ENCODE measurements around the gene OOSP4A. TPM values are rescaled to one million over a fixed set of nuclear protein-coding genes. Genes with fewer than 3 reads are reported as not detected.

Gene OOSP4A
- total RNA-seq, 4 donors from 2014 or later = not detected

DNA sequence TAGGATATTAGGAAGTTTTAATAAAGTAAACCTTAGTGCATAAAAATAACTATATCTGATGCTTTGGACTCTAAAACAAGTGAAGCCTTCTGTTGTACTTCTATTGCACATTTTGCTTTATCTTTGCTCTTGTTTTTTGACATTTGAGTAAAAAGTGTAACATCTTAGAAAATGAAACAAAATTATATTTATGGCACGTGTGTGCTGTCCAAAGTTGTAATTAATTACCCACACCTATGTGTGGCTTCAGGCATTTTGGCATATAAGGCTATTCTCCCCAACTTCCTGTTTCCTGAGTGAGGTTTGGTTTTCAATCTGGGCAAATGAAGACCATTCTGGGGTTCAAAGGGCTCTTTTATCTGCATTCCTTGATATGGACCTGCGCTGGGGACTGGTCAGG is 25.7 kb upstream of the OOSP4A start, which contains the start of gene OOSP1:
TSS of gene OOSP1 (plus strand) at position 301 of the 400 bp plus-strand sequence. CDS start at position 324, 23 bp downstream.
- Histone ChIP-seq H3K9me3 (no peaks in the 10 kb centered on the region), H3K4me1 (no peaks in the 10 kb centered on the region), H3K4me3 (no peak within 1 kb of the TSS), H3K27me3 (no peaks in the 10 kb centered on the region), H3K27ac (no peak within 1 kb of the TSS), H3K36me3 (no peaks in the 10 kb centered on the region)
- DNase-seq (ENCODE audit: low spot score in 2 of 2) = no peak
- TF ChIP-seq, protein P1, sequence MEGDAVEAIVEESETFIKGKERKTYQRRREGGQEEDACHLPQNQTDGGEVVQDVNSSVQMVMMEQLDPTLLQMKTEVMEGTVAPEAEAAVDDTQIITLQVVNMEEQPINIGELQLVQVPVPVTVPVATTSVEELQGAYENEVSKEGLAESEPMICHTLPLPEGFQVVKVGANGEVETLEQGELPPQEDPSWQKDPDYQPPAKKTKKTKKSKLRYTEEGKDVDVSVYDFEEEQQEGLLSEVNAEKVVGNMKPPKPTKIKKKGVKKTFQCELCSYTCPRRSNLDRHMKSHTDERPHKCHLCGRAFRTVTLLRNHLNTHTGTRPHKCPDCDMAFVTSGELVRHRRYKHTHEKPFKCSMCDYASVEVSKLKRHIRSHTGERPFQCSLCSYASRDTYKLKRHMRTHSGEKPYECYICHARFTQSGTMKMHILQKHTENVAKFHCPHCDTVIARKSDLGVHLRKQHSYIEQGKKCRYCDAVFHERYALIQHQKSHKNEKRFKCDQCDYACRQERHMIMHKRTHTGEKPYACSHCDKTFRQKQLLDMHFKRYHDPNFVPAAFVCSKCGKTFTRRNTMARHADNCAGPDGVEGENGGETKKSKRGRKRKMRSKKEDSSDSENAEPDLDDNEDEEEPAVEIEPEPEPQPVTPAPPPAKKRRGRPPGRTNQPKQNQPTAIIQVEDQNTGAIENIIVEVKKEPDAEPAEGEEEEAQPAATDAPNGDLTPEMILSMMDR (IDR thresholded peaks at IDR 0.05) = no peak
- TF ChIP-seq EP300 (IDR thresholded peaks at IDR 0.05) (no peak), POLR2A (IDR thresholded peaks at IDR 0.05) (no peak)
- 59 to 64% methylated on average over 2 of the region's 2 CpGs for WGBS, 2 donors

DNA sequence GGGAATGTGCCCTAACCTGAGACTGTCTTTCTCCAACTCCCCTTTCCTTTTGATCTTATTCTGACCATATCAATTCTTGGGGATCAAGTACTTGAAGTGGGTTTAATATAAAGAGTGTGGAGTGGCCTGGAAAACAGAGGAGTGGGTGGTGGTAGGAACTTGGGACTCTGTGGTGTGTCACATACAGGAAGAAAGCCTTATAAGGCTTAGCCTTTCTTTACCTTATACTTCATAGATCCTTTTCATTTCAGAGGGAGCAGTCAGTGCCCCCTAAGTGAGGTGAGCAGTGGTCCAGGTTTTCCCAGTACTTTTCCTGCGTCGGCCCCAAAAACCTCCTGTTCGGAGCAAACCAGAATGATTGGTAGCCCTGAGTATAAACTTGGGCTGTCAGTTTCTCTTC is 25.1 kb upstream of the OOSP4A start:
- no peak overlapping the region for H3K27ac ChIP-seq
- H3K9me3 ChIP-seq = no peaks in the 10 kb centered on the region
- no peaks in the 10 kb centered on the region for H3K27me3 ChIP-seq
- no peaks in the 10 kb centered on the region for H3K4me1 ChIP-seq
- no peaks in the 10 kb centered on the region for H3K36me3 ChIP-seq
- no peak for DNase-seq (ENCODE audit: low spot score in 2 of 2)
- TF ChIP-seq EP300 (IDR thresholded peaks at IDR 0.05) = no peak
- TF ChIP-seq POLR2A (IDR thresholded peaks at IDR 0.05) = no peak
- TF ChIP-seq, protein P1 (IDR thresholded peaks at IDR 0.05) = no peak
- WGBS, 2 donors = 95 to 96% methylated on average over 3 of the region's 3 CpGs
- H3K4me3 ChIP-seq = no peak overlapping the region

DNA sequence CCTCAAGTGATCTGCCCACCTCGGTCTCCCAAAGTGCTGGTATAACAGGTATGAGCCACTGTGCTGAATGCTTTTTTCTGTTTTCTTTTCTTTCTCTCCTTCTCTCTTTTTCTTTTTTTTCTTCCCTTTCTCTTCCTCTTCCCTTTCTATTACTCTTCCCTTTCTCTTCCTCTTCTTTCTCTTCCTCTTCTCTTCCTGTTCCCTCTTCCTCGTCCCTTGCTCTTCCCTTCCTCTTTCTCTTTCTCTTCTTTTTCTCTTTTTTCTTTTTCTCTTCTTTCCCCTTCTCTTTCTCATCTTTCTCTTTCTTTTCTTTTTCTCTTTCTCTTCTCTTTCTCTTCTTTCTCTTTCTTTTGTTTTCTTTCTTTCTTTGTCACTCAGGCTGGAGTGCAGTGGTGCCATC is 24.4 kb upstream of the OOSP4A start:
- Histone ChIP-seq H3K27me3 (no peaks in the 10 kb centered on the region), H3K36me3 (no peaks in the 10 kb centered on the region), H3K4me3 (no peak overlapping the region), H3K9me3 (no peaks in the 10 kb centered on the region), H3K27ac (no peak overlapping the region), H3K4me1 (no peaks in the 10 kb centered on the region)
- DNase-seq (ENCODE audit: low spot score in 2 of 2) = no peak
- WGBS, 2 donors = 81 to 85% methylated on average over 2 of the region's 2 CpGs
- TF ChIP-seq EP300 (IDR thresholded peaks at IDR 0.05) (no peak), POLR2A (IDR thresholded peaks at IDR 0.05) (no peak)

DNA sequence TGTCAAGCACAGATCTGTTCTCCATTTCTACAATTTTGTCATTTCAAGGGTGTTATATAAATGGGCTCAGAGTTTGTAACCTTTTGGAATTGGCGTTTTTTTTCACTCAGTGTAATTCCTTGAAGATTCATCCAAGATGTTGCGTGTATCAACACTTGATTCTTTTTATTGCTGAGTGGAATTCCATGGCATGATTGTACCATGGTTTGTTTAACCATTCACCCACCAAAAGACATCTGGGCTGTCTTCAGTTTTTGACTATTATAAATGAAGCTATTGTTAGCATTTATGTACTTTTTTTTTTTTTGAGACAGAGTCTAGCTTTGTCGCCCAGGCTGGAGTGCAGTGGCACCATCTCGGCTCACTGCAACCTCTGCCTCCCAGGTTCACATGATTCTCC is 22.7 kb upstream of the OOSP4A start:
- Histone ChIP-seq H3K4me3 (no peak overlapping the region), H3K4me1 (no peaks in the 10 kb centered on the region), H3K36me3 (no peaks in the 10 kb centered on the region), H3K9me3 (no peaks in the 10 kb centered on the region), H3K27ac (no peak overlapping the region), H3K27me3 (no peaks in the 10 kb centered on the region)
- DNase-seq (ENCODE audit: low spot score in 2 of 2) = no peak
- no peak for TF ChIP-seq EP300 (IDR thresholded peaks at IDR 0.05)
- WGBS, 2 donors = 44 to 50% methylated on average over 4 of the region's 4 CpGs

DNA sequence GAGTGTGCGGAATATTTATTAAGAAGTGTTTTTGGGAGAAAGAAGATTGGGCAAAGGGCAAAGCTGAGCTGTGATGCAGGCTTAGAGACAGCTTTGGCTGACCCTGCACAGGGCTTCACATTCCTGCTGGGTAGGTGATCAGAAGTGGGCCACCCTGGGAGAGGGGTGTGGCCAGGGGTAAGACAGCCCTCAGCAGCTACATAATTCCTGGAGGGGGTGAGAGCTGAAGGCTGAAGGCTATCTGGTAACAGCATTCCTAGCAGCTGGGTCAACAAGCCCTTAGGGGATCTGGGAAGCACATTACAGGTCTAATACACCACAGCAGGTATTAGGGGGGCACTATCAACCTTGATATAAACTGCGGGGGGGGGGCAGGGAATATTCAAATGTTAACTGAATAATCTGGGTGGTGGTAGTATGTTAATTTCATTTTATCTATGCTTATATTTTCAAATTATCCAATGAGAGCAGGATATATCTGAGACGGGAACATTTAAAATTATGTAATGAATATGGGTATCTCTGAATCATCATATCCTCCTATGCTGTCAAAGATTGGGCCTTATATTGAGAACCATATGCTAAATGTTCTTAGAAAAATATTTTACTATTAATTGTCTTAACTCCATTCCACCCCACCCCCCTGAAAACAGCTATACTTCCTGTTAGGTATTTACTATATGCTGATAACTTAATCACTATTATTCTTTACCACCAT is 19.7 kb upstream of the OOSP4A start:
- H3K27ac ChIP-seq = no peak overlapping the region
- H3K4me1 ChIP-seq = no peaks in the 10 kb centered on the region
- no peak for DNase-seq (ENCODE audit: low spot score in 2 of 2)
- TF ChIP-seq POLR2A (IDR thresholded peaks at IDR 0.05) (no peak), EP300 (IDR thresholded peaks at IDR 0.05) (no peak)
- TF ChIP-seq, protein P1 (IDR thresholded peaks at IDR 0.05) = no peak
- H3K9me3 ChIP-seq = no peaks in the 10 kb centered on the region
- H3K36me3 ChIP-seq = no peaks in the 10 kb centered on the region
- H3K4me3 ChIP-seq = no peak overlapping the region
- H3K27me3 ChIP-seq = no peaks in the 10 kb centered on the region
- 93 to 95% methylated on average over 3 of the region's 3 CpGs for WGBS, 2 donors

DNA sequence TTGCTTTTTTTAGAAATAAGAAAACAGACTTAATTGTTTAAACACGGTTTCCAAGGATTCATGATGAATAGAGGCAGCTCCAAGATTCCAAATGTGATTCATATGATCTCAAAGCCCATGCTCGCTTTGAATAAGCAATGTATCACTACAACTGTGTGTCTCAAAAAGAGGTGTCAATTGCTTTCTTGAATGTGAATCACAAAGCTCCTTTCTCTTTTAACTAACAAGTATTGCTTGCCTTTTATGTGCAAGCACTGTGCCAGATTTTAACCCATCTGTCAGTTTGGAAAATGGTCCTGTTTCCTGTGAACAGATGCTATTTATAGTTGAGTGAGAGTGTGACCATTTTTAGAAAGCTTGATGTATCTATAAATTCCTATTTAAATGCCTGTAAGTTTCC is 19.1 kb upstream of the OOSP4A start:
- Histone ChIP-seq H3K27me3 (no peaks in the 10 kb centered on the region), H3K4me1 (no peaks in the 10 kb centered on the region), H3K27ac (no peak overlapping the region), H3K36me3 (no peaks in the 10 kb centered on the region), H3K9me3 (no peaks in the 10 kb centered on the region), H3K4me3 (no peak overlapping the region)
- WGBS, 2 donors = 36 to 51% methylated on average over 2 of the region's 2 CpGs
- TF ChIP-seq EP300 (IDR thresholded peaks at IDR 0.05) = no peak
- no peak for TF ChIP-seq POLR2A (IDR thresholded peaks at IDR 0.05)
- TF ChIP-seq, protein P1 (IDR thresholded peaks at IDR 0.05) = no peak
- DNase-seq (ENCODE audit: low spot score in 2 of 2) = no peak

All from tibial nerve (tissue), 4 donors.